NCI-H128 (cell line): ENCODE data around the gene CST3.
"Not testable (repeated sequence)": the region's sequence is repeated elsewhere in the genome, so short reads cannot be mapped to it uniquely, and the experiment has no call there.

Source experiments
- DNase-seq: peaks from one replicate; lab custom pipeline; 2025; ENCODE audit not compliant: unreplicated experiment; lab: John Stamatoyannopoulos, UW

CST3 gene

GRCh38 chr20:23662276-23662870 lies 24.6 kb upstream of the CST3 start:
- no peak for DNase-seq

DNA sequence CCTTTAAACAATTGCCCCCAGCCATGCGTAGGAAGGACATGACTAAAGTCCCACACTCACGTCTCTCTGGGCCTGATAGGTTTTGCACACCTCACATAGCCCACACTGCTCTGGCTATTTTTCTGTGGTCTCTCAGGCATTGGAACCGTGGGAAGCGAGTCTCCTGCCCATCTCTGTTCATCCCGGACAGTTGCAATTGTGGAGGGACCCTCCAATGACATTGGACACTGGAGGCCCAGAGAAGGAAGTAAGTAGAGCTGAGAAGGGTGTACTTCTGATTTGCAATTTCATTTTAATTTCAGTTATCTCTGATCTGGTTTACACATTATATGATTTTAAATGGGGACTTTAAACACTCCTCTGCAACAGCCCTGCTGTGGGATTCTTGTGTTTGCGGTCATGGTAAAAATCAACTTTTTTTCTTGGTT lies 23.3 kb upstream of the CST3 start:
- no peak for DNase-seq

DNA sequence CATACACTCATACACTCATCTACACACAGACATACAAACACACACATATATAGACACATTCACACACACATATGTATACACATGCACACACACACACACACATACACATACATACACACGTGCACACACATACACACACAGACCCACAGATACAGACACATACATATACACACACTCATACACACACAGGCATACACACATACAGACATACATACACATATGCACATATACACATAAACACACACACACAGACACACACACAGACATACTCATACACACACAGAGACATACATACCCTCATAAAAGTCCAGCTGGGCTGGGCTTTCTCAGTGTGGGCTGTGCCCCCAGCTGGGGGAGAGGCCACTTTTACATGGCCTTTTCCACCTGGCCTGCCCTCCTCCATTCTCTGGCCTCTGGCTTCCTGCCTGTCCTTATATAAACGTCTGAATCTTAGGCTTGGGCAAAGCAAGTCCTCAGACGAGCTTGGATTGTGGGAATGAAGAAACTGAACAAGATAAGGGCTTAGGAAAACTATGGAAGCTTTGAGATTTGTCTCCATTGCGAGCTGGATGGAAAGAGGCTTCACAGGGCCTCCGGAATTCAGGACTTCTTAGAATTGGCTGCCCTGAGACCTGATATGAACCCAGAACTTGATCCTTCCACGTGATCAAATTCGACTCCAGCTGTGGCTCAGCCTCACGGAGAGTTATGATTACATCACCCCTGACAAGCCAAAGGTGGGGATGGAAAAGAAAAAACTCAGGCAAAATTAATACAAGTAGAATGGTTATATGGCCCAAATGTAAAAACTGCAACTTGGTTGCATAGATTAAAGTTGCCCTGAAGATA lies 22.5 kb upstream of the CST3 start:
- no peak for DNase-seq

DNA sequence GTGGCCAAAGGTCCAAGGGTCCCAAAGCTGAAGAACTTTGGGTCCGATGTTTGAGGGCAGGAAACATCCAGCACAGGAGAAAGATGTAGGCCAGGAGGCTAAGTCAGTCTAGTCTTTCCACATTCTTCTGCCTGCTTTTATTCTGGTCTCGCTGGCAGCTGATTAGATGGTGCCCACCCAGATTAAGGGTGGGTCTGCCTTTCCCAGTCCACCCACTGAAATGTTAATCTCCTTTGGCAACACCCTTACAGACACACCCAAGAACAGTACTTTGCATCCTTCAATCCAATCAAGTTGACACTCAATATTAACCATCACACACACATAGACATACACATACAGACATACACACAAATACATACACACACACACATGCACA lies 21.8 kb upstream of the CST3 start:
- DNase-seq = not testable (repeated sequence)

DNA sequence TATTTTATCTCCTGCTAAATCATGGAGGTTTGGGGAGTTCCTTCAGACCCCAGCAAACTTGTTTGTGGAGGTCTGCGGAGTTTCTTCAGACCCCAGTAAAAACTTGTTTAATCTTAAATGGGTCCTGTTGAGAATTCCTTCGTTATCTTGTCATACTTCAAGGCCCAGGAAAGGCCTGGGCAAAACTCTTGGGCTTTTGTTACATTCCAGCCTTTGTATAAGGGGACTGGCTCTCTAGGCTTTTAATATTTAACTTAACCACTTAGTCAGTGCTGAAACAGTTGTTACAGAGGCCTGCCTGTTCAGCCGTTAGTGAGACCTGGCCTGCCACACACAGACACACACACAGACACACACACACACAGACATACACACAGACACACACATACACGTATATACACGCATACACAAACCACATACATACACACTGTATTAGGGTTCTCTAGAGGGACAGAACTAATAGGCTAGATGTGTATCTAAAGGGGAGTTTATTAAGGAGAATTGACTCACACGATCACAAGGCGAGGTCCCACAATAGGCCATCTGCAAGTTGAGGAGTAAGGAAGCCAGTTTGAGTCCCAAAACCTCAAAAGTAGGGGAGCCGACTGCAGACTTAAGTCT lies 21.3 kb upstream of the CST3 start:
- no peak for DNase-seq

GRCh38 chr20:23658336-23658735 lies 20.6 kb upstream of the CST3 start:
- DNase-seq = no peak

DNA sequence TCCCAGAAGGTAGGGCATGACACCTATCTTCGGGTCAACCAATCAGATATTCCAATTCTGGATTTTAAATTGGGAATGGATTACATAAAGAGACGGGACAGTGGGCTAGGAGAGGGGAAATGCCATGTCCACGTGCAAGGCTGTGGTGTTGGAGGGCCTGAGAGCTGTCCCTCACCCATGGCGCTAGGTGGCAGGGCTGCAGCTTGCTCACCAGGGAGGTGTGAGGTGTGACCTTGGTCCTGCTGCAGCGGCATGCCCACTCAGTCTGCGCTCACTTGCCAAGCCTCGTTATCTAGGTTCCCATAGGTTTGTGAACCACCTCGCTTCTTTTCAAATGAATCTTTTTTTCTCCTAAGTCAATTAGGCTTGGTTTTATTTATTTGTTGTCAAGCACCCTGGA lies 19.4 kb upstream of the CST3 start:
- no peak for DNase-seq

DNA sequence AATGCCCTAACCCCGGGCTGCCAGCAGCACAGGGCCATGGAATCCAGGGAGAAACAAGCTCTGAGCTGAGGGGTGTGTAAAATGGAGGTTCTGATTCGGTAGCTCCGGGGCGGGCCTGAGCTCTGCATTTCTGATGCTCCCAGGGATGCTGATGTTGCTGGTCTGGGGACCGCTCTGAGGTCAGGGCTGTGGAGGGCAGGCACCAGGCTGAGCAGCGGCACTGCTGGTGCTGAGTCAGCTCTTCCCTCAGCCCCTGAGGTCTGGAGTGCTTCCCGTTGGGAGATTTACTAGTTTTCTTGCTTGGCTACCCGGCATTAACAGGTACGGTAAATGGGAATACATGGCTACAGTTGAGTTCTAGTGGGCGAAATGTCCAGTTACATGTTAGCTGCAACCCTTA lies 18.6 kb upstream of the CST3 start:
- no peak for DNase-seq

GRCh38 chr20:23655491-23656211 lies 17.9 kb upstream of the CST3 start:
- DNase-seq = no peak

DNA sequence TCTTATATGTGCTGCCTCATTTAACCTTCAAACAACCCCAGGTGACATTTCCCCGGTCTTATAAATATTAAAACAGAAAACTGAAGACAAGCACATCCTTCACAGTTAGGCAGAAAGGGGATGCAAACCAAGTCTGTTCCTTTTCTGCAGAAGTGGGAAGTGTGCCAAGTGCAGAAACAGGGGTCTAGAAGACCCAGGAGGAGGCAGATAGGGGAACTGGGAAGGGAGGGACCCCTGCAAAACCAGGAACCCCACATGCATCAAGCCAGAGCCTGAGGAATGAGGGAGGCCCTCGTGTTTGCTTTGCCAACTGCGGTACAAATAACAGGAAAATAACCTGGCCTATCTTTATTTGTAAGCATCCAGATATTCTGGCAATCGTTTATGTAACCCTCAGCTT lies 17.0 kb upstream of the CST3 start:
- no peak for DNase-seq

GRCh38 chr20:23654000-23654399 lies 16.2 kb upstream of the CST3 start:
- no peak for DNase-seq

DNA sequence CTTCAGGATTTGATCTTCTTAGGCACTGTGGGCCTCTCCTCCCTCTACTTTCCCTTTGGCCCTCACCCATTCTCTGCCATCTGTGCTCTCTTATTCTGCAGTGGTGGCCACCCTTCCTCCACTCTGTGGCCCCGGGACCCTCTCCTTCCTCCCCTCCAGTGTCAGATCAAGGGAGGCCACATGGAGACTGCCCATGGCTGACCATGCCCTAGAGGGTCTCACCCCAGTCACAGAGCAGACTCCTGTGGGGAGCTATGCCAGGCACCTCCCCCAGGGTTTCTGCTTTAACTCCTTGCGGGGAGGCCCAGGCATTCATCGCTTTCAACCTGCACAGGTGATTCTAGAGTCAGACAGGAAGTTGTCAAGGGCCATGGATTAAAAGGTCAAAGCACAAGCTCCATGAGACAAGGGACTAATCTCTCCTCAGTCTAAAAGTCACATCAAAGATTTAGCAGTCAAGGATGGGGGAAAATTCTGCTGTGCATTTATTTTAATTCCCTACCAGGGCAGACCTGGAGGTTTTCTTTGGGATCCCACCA lies 15.7 kb upstream of the CST3 start:
- DNase-seq = no peak

DNA sequence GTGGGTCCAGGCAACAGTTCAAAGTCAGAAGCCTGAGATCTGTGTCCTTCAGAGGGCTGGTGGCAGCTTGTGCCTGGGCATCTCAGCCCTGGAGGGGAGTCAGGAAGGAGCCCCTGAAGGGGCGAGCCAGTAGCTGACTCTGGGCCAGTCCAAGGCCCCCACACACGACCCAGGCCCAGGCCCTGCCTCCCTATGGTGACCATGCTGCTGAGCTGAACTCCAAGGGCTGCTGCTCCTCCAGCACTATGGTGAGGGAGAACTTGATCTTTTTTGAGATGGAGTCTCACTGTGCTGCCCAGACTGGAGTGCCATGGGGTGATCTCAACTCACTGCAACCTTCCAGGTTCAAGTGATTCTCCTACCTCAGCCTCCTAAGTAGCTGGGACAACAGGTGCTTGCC lies 15.2 kb upstream of the CST3 start:
- DNase-seq = no peak

DNA sequence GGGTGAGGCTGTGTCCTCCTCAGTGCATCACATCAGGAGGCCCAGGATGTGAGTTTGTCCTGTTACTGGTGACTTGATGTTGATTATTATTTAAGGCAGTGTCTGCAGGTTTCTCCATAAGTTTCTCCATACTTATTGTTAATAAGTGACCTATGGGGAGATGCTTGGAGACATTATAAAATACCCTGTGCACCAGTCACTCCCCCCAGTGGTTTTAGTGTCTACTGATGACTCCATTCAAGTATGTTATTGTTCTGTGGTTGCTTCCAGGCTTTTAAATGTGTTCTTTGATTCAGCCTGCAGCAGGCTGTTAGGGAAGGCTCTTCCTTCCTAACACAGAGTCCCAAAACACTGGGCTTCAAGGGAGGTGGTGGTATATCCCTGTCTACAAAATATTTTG lies 14.6 kb upstream of the CST3 start:
- DNase-seq = no peak

- DNase-seq = no peak
Observed at GRCh38 chr20:23651117-23651516, 13.4 kb upstream of the CST3 start.

DNA sequence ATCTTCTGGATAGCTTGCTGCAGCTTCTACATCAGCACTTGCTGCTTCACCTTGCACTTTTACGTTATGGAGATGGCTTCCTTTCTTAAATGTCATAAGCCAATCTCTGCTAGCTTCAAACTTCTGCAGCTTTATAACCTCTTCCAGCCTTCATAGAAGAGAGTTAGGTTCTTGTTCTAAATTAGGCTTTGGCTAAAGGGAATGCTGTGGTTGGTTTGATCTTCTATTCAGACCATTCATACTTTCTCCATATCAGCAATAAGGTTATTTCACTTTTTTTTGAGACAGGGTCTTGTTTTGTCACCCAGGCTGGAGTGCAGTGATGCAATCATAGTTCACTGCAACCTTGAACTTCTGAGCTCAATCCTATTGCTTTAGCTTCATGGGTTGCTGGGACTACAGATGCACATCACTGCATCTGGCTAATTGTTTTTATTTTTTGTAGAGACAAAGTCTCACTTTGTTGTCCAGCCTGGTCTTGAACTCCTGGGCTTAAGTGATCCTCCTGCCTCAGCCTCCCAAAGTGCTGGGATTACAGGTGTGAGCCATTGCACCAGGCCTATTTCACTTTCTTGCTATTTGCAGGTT lies 12.2 kb upstream of the CST3 start:
- DNase-seq = no peak

GRCh38 chr20:23649242-23649641 lies 11.5 kb upstream of the CST3 start:
- DNase-seq = no peak

DNA sequence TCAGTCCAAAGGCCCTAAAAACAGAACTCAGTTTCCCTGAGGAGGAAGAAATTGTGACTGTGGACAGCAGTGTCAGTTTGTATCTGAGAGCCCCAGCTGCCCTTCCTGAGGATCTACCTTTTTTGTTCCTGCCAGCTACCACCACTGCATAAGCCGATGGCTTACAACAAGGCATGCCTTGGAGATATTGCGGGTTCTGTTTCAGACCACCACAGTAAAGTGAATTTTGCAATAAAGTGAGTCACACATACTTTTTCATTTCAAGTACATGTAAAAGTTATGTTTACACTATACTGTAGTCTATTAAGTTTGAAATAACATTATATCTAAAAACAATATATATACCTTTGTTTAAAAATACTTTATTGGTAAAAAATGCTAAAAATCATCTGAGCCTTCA lies 9.6 kb upstream of the CST3 start:
- no peak for DNase-seq

- no peak for DNase-seq
Observed at GRCh38 chr20:23646106-23646873, 8.5 kb upstream of the CST3 start.

GRCh38 chr20:23645575-23645974 lies 7.8 kb upstream of the CST3 start:
- no peak for DNase-seq
